NCI-H69 (cell line): ENCODE results near the gene EZH2.
A peak's percentile ranks its signal among the peaks of the same experiment; 100 is the strongest.

ENCODE experiments used
- DNase-seq: peaks from one replicate; lab custom pipeline; 2025; lab: John Stamatoyannopoulos, UW

EZH2 gene

GRCh38 chr7:148898845-148899484 lies 14.9 kb upstream of the EZH2 start:
- DNase-seq, result no peak

- DNase-seq, result no peak
These were observed 10.5 kb upstream of the EZH2 start for GRCh38 chr7:148894591-148894990.

- no peak for DNase-seq
These were observed 9.0 kb upstream of the EZH2 start for GRCh38 chr7:148893071-148893470.

- no peak for DNase-seq
These were observed 4.2 kb upstream of the EZH2 start for GRCh38 chr7:148888300-148888699.

GRCh38 chr7:148886844-148887243 lies 2.8 kb upstream of the EZH2 start:
- DNase-seq, result no peak

- peak; percentile 98 for DNase-seq
These were observed 370 bp upstream of the EZH2 start for GRCh38 chr7:148884299-148885022.

- DNase-seq, result peak; percentile 81
These were observed 634 bp downstream of the EZH2 start for GRCh38 chr7:148883266-148884048.

GRCh38 chr7:148882841-148883265 lies 1.2 kb downstream of the EZH2 start:
- DNase-seq, result peak; percentile 78

GRCh38 chr7:148882192-148882591 lies 1.9 kb downstream of the EZH2 start:
- peak; percentile 33 for DNase-seq

- no peak for DNase-seq
These were observed 5.8 kb downstream of the EZH2 start for GRCh38 chr7:148878317-148878716.

- no peak for DNase-seq
These were observed 6.6 kb downstream of the EZH2 start for GRCh38 chr7:148877517-148877916.

GRCh38 chr7:148872188-148872587 lies 11.9 kb downstream of the EZH2 start:
- DNase-seq, result no peak

GRCh38 chr7:148871551-148871950 lies 12.5 kb downstream of the EZH2 start:
- DNase-seq, result no peak

- DNase-seq, result no peak
These were observed 13.1 kb downstream of the EZH2 start for GRCh38 chr7:148871030-148871429.

GRCh38 chr7:148868378-148868674 lies 15.8 kb downstream of the EZH2 start:
- no peak for DNase-seq

GRCh38 chr7:148867596-148868377 lies 16.3 kb downstream of the EZH2 start:
- DNase-seq, result peak; percentile 18

GRCh38 chr7:148866362-148866761 lies 17.7 kb downstream of the EZH2 start:
- no peak for DNase-seq

- no peak for DNase-seq
These were observed 18.8 kb downstream of the EZH2 start for GRCh38 chr7:148865283-148865682.

- no peak for DNase-seq
These were observed 20.8 kb downstream of the EZH2 start for GRCh38 chr7:148863324-148863723.

- no peak for DNase-seq
These were observed 21.6 kb downstream of the EZH2 start for GRCh38 chr7:148862481-148862880.

- DNase-seq, result no peak
These were observed 25.6 kb downstream of the EZH2 start for GRCh38 chr7:148858489-148858888.

- no peak for DNase-seq
These were observed 27.2 kb downstream of the EZH2 start for GRCh38 chr7:148856891-148857290.

GRCh38 chr7:148856578-148856881 lies 27.6 kb downstream of the EZH2 start:
- no peak for DNase-seq
